Body of pancreas (tissue), 4 donors: Measurements from ENCODE around the gene TAS2R42. TPM values are rescaled to one million over a fixed set of nuclear protein-coding genes. Genes with fewer than 3 reads are reported as not detected.

ENCODE experiments used
- ATAC-seq: fragments of 150-250 bp; one replicate; pipeline ENCODE4 v1.9.1; 2016
- DNase-seq, 4 donors: peaks; one replicate each; pipeline ENCODE4 v3.0.0-alpha.2; 2019
- H3K27ac ChIP-seq, 4 donors: fragments of 200-600 bp; sonication (generic); 1 replicate in 3 of 4; 2 replicates in 1 of 4; pipeline versions ENCODE4 v1.5.1 to v1.6.1; 2016 to 2019; ENCODE audit warnings: mild to moderate bottlenecking in 1 of 4, mixed read lengths in 1 of 4, moderate library complexity in 1 of 4
- H3K27me3 ChIP-seq, 2 donors: fragments of 200-600 bp; sonication (generic); one replicate each; pipeline ENCODE4 v1.6.0; 2016; ENCODE audit warnings: mild to moderate bottlenecking in 1 of 2
- H3K36me3 ChIP-seq, 2 donors: fragments of 200-600 bp; sonication (generic); replicated peaks in 1 of 2; 2 replicates each; pipeline ENCODE4 v1.5.1; 2016; ENCODE audit warnings: low read depth in 2 of 2; ENCODE audit not compliant: insufficient read depth in 1 of 2
- H3K4me1 ChIP-seq: fragments of 200-600 bp; sonication (generic); one replicate; pipeline ENCODE4 v1.6.0; 2016
- H3K4me3 ChIP-seq, 2 donors: fragments of 200-600 bp; sonication (generic); 1 replicate in 1 of 2; 2 replicates in 1 of 2; pipeline ENCODE4 v1.5.1; 2016 to 2019
- H3K9me3 ChIP-seq, 3 donors: fragments of 200-600 bp; sonication (generic); 1 replicate in 2 of 3; 2 replicates in 1 of 3; pipeline ENCODE4 v1.5.1; 2016
- POLR2A ChIP-seq, 3 donors: fragments of 450-650 bp; IDR thresholded peaks; one replicate each; pipeline ENCODE4 v1.6.1; 2016; ENCODE audit warnings: antibody characterized with exemption in 3 of 3, mild to moderate bottlenecking in 2 of 3
- WGBS, 2 donors: methylation state at CpG; one replicate each; pipeline ENCODE4 v1.1.5; 2017; 5-methylcytosine and 5-hydroxymethylcytosine counted together
- intact Hi-C: fragments of 100-400 bp; cut with DNase I; formaldehyde crosslinking; loops from one replicate; pipeline ENCODE4 v1.15.1; 2023
- total RNA-seq, 2 donors: library from RNA; depleted of rRNA; stranded (reverse); fragments of >200 nt; gene quantifications; one replicate each; pipeline ENCODE4 v1.1.0, GENCODE V29; 2016
- TF ChIP-seq, protein P1 (sequence below), 7 experiments: fragments of 450-650 bp in 4 of 7; fragments of 200-600 bp in 3 of 7; sonication (generic) in 3 of 7; IDR thresholded peaks; one replicate each; pipeline ENCODE4 v1.5.1; 2016 to 2019; ENCODE audit warnings: antibody characterized with exemption in 7 of 7

Gene TAS2R42, protein sequence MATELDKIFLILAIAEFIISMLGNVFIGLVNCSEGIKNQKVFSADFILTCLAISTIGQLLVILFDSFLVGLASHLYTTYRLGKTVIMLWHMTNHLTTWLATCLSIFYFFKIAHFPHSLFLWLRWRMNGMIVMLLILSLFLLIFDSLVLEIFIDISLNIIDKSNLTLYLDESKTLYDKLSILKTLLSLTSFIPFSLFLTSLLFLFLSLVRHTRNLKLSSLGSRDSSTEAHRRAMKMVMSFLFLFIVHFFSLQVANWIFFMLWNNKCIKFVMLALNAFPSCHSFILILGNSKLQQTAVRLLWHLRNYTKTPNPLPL
- not detected for total RNA-seq

- no peak for ATAC-seq
Measured at GRCh38 chr12:11186837-11187236, at the start of gene TAS2R42. Gene TAS2R42, minus strand, starts transcription at chr12:11186937. Its CDS starts 0 bp downstream, at chr12:11186937.

DNA sequence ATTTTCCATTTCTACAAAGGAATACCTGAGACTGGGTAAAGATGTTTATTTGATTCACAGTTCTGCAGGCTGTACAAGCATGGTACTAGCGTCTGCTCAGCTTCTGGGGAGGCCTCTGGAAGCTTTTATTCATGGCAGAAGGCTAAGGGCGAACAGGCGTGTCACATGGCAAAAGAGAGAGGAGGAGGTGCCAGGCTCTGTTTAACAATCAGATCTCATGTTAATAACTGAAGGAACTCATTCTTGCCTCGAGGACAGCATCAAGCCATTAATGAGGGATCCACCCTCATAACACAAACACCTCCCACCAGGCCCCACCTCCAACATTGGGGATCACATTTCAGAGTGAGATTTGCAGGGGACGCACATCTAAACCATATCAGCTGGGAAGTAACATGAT is 46.8 kb upstream of the TAS2R42 start:
- Histone ChIP-seq H3K4me3 (no peak overlapping the region), H3K9me3 (no peaks in the 10 kb centered on the region), H3K27me3 (no peaks in the 10 kb centered on the region), H3K4me1 (no peaks in the 10 kb centered on the region), H3K27ac (no peak overlapping the region), H3K36me3 (no peaks in the 10 kb centered on the region)
- TF ChIP-seq, protein P1, sequence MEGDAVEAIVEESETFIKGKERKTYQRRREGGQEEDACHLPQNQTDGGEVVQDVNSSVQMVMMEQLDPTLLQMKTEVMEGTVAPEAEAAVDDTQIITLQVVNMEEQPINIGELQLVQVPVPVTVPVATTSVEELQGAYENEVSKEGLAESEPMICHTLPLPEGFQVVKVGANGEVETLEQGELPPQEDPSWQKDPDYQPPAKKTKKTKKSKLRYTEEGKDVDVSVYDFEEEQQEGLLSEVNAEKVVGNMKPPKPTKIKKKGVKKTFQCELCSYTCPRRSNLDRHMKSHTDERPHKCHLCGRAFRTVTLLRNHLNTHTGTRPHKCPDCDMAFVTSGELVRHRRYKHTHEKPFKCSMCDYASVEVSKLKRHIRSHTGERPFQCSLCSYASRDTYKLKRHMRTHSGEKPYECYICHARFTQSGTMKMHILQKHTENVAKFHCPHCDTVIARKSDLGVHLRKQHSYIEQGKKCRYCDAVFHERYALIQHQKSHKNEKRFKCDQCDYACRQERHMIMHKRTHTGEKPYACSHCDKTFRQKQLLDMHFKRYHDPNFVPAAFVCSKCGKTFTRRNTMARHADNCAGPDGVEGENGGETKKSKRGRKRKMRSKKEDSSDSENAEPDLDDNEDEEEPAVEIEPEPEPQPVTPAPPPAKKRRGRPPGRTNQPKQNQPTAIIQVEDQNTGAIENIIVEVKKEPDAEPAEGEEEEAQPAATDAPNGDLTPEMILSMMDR (IDR thresholded peaks at IDR 0.05): no peak
- TF ChIP-seq POLR2A (IDR thresholded peaks at IDR 0.05): no peak
- intact Hi-C loops: no loop called here
- no peak for DNase-seq
- 76 to 78% methylated on average over 5 of the region's 5 CpGs for WGBS, 2 donors
- no peak for ATAC-seq

More at GRCh38 chr12:11186837-11187236, at the start of gene TAS2R42:
- no peaks in the 10 kb centered on the region for H3K9me3 ChIP-seq
- no peaks in the 10 kb centered on the region for H3K4me1 ChIP-seq
- no peaks in the 10 kb centered on the region for H3K27me3 ChIP-seq
- TF ChIP-seq POLR2A (IDR thresholded peaks at IDR 0.05): no peak
- TF ChIP-seq, protein P1 (IDR thresholded peaks at IDR 0.05): no peak
- 34 to 49% methylated on average over 2 of the region's 2 CpGs for WGBS, 2 donors
- no peak within 1 kb of the TSS for H3K27ac ChIP-seq
- H3K36me3 ChIP-seq: no peaks in the 10 kb centered on the region
- no peak for DNase-seq
- H3K4me3 ChIP-seq: no peak within 1 kb of the TSS
- intact Hi-C loops: no loop called here

DNA sequence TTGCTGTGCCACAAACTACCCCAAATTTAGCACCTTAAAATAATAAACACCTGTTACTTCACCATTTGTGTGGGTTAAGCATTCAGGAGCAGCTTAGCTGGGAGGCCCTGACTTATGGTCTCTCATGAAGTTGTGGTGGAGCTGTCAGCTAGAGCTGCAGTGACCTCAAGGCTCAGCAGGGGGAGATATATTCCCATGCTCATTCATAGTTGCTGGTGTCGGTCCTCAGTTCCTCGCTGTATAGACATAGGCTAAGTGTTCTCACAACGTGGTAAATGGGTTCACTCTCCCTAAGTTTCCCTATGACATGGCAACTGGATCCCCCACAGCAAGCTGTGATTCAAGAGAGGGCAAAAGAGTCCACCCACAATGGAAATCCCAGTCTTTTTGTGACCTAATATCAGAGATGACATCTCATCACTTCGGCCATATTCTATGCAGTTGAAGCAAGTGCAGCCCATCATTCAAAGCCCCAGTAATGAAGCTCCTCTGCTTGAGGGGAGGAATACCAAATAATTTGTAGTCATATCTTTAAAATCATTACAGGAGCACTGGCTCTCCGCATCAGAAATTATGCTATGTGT is 41.7 kb upstream of the TAS2R42 start:
- no peaks in the 10 kb centered on the region for H3K4me1 ChIP-seq
- intact Hi-C loops: no loop called here
- TF ChIP-seq, protein P1 (IDR thresholded peaks at IDR 0.05): peak in 6 of 7 experiments; percentile 29 to 51 (median 43)
- TF ChIP-seq POLR2A (IDR thresholded peaks at IDR 0.05): no peak
- H3K4me3 ChIP-seq: no peak overlapping the region
- WGBS, 2 donors: 43 to 49% methylated on average over 5 of the region's 5 CpGs
- H3K9me3 ChIP-seq: no peaks in the 10 kb centered on the region
- ATAC-seq: no peak
- no peaks in the 10 kb centered on the region for H3K36me3 ChIP-seq
- H3K27ac ChIP-seq: no peak overlapping the region
- DNase-seq: peak; percentile 18 to 38 (median 28)
- no peaks in the 10 kb centered on the region for H3K27me3 ChIP-seq

GRCh38 chr12:11227373-11227772 is 40.6 kb upstream of the TAS2R42 start:
- Histone ChIP-seq H3K4me3 (no peak overlapping the region), H3K27ac (no peak overlapping the region), H3K27me3 (no peaks in the 10 kb centered on the region), H3K9me3 (no peaks in the 10 kb centered on the region), H3K4me1 (no peaks in the 10 kb centered on the region), H3K36me3 (no peaks in the 10 kb centered on the region)
- TF ChIP-seq, protein P1 (IDR thresholded peaks at IDR 0.05): no peak
- TF ChIP-seq POLR2A (IDR thresholded peaks at IDR 0.05): no peak
- DNase-seq (no peak), ATAC-seq (no peak)
- intact Hi-C loops: no loop called here
- WGBS, 2 donors: 83 to 84% methylated on average over 4 of the region's 4 CpGs
